Neural progenitor cell (in vitro differentiated cells): ENCODE results near the gene COMMD3. TPM values are rescaled to one million over a fixed set of nuclear protein-coding genes. Genes with fewer than 3 reads are reported as not detected.

ENCODE experiments used
- DNase-seq: peaks from one replicate; pipeline ENCODE4 v3.0.0-alpha.2; 2016; ENCODE audit warnings: low spot score
- H2AFZ ChIP-seq: fragments of 200-600 bp; sonication (generic); replicated peaks from 2 replicates; pipeline ENCODE4 v1.6.1; 2016; ENCODE audit warnings: antibody characterized with exemption
- H3F3A ChIP-seq: fragments of 200-600 bp; sonication (generic); 2 replicates; pipeline ENCODE4 v1.6.1; 2016; ENCODE audit warnings: antibody characterized with exemption, low read depth
- H3K27ac ChIP-seq: fragments of 200-600 bp; sonication (generic); 2 replicates; pipeline ENCODE4 v1.5.1; 2016; ENCODE audit warnings: mild to moderate bottlenecking
- H3K27me3 ChIP-seq: fragments of 200-600 bp; sonication (generic); 2 replicates; pipeline ENCODE4 v1.6.1; 2016; ENCODE audit warnings: mild to moderate bottlenecking, moderate library complexity
- H3K36me3 ChIP-seq: fragments of 200-600 bp; sonication (generic); 2 replicates; pipeline ENCODE4 v1.5.1; 2016
- H3K4me1 ChIP-seq: fragments of 200-600 bp; sonication (generic); 2 replicates; pipeline ENCODE4 v1.6.1; 2016; ENCODE audit warnings: mixed run types
- H3K4me2 ChIP-seq: fragments of 200-600 bp; sonication (generic); 2 replicates; pipeline ENCODE4 v1.6.1; 2016
- H3K4me3 ChIP-seq: fragments of 200-600 bp; sonication (generic); 2 replicates; pipeline ENCODE4 v1.5.1; 2016
- H3K79me2 ChIP-seq: fragments of 200-600 bp; sonication (generic); 2 replicates; pipeline ENCODE4 v1.6.1; 2016; ENCODE audit warnings: low read depth
- H3K9ac ChIP-seq: fragments of 200-600 bp; sonication (generic); 2 replicates; pipeline ENCODE4 v1.6.1; 2016
- H3K9me3 ChIP-seq: fragments of 200-600 bp; sonication (generic); 2 replicates; pipeline ENCODE4 v1.5.1; 2016; ENCODE audit warnings: low read depth
- H4K20me1 ChIP-seq: fragments of 200-600 bp; sonication (generic); 2 replicates; pipeline ENCODE4 v1.6.1; 2016; ENCODE audit warnings: low read depth
- H3K27ac Mint-ChIP-seq: 3 replicates; pipeline ENCODE4 v1.8.0; 2021; ENCODE audit warnings: mixed read lengths
- H3K27me3 Mint-ChIP-seq: 2 replicates; pipeline ENCODE4 v1.8.0; 2022; ENCODE audit warnings: low read depth, mild to moderate bottlenecking, inconsistent platforms, moderate library complexity, mixed read lengths; ENCODE audit not compliant: insufficient read depth
- H3K36me3 Mint-ChIP-seq: 3 replicates; pipeline ENCODE4 v1.8.0; 2021; ENCODE audit warnings: mixed read lengths
- H3K4me1 Mint-ChIP-seq: 3 replicates; pipeline ENCODE4 v1.8.0; 2021; ENCODE audit warnings: mixed read lengths
- H3K4me3 Mint-ChIP-seq: 3 replicates; pipeline ENCODE4 v1.8.0; 2021; ENCODE audit warnings: mild to moderate bottlenecking, moderate library complexity, mixed read lengths
- H3K9me3 Mint-ChIP-seq: 3 replicates; pipeline ENCODE4 v1.8.0; 2020; ENCODE audit warnings: mixed read lengths
- EZH2 ChIP-seq: fragments of 200-600 bp; sonication (generic); IDR thresholded peaks from 2 replicates; pipeline ENCODE4 v1.6.1; 2017; ENCODE audit warnings: antibody characterized with exemption, mild to moderate bottlenecking, moderate library complexity
- EZH2phosphoT487 ChIP-seq: fragments of 200-600 bp; sonication (generic); IDR thresholded peaks from 2 replicates; pipeline ENCODE4 v1.6.1; 2017; ENCODE audit warnings: antibody characterized with exemption
- total RNA-seq: library from RNA; depleted of rRNA; stranded (reverse); fragments of >200 nt; gene quantifications from 2 replicates; pipeline ENCODE4 v1.2.3, GENCODE V29; 2015; ENCODE audit warnings: low replicate concordance
- TF ChIP-seq, protein P1 (sequence below): fragments of 200-600 bp; sonication (generic); IDR thresholded peaks from 2 replicates; pipeline ENCODE4 v1.5.1; 2017; ENCODE audit warnings: antibody characterized with exemption, mild to moderate bottlenecking

COMMD3 gene
- total RNA-seq, 1 donor from 2014 or later: 16.3 TPM

GRCh38 chr10:22329150-22329549 lies 13.0 kb downstream of the COMMD3 start:
- Histone ChIP-seq H3K4me2 (no peak overlapping the region), H3F3A (peaks cover 29% of the 10 kb centered on the region), H3K4me1 (peaks cover 16% of the 10 kb centered on the region), H3K9ac (no peak overlapping the region), H3K27me3 (peaks cover 94% of the 10 kb centered on the region), H3K9me3 (no peaks in the 10 kb centered on the region), H3K27ac (no peak overlapping the region), H2AFZ (no peak overlapping the region), H3K36me3 (no peaks in the 10 kb centered on the region), H4K20me1 (peaks cover 60% of the 10 kb centered on the region), H3K79me2 (peaks cover 10% of the 10 kb centered on the region), H3K4me3 (no peak overlapping the region)
- TF ChIP-seq, protein P1, sequence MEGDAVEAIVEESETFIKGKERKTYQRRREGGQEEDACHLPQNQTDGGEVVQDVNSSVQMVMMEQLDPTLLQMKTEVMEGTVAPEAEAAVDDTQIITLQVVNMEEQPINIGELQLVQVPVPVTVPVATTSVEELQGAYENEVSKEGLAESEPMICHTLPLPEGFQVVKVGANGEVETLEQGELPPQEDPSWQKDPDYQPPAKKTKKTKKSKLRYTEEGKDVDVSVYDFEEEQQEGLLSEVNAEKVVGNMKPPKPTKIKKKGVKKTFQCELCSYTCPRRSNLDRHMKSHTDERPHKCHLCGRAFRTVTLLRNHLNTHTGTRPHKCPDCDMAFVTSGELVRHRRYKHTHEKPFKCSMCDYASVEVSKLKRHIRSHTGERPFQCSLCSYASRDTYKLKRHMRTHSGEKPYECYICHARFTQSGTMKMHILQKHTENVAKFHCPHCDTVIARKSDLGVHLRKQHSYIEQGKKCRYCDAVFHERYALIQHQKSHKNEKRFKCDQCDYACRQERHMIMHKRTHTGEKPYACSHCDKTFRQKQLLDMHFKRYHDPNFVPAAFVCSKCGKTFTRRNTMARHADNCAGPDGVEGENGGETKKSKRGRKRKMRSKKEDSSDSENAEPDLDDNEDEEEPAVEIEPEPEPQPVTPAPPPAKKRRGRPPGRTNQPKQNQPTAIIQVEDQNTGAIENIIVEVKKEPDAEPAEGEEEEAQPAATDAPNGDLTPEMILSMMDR: no peak
- TF ChIP-seq EZH2phosphoT487 (no peak), EZH2 (no peak)
- Mint-ChIP-seq H3K9me3 (peaks cover 13% of the 10 kb centered on the region), H3K27me3 (peaks cover 21% of the 10 kb centered on the region), H3K27ac (no peak overlapping the region), H3K36me3 (peaks cover 17% of the 10 kb centered on the region), H3K4me3 (no peak overlapping the region), H3K4me1 (peaks cover 24% of the 10 kb centered on the region)
- DNase-seq: no peak

DNA sequence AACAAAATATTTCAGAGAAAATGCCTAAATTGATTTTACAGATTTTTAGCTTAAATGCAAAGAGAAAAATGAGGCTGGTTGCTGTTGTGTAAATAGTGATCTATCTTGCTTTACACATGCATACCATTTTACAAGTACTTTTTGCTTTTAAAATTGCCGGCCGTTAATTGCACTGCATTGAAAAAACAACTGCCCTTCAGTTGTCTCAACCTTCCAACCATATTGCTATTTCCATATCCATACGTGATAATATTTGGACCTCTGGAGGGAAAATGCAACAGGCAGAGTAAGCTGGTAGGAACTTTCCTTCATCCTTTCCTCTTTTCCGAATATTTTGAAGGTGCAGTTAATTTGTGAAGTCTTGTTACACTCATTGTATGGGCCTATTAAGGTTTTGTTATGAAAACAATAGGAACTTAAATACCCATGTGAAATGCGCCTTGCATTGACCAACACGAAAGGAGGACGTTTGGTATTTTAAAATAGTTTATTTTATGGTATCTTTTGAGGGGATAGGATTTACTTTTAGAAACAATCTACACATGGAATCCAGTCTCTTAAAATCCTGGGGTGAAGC lies 16.0 kb downstream of the COMMD3 start:
- Histone ChIP-seq H3F3A (peaks cover 36% of the 10 kb centered on the region), H4K20me1 (peaks cover 38% of the 10 kb centered on the region), H3K27ac (no peak overlapping the region), H3K9ac (no peak overlapping the region), H3K9me3 (no peaks in the 10 kb centered on the region), H3K79me2 (no peaks in the 10 kb centered on the region), H2AFZ (no peak overlapping the region), H3K27me3 (peaks cover 97% of the 10 kb centered on the region), H3K4me3 (no peak overlapping the region), H3K36me3 (no peaks in the 10 kb centered on the region), H3K4me1 (peaks cover 9% of the 10 kb centered on the region), H3K4me2 (no peak overlapping the region)
- H3K36me3 Mint-ChIP-seq: peaks cover 17% of the 10 kb centered on the region
- H3K27me3 Mint-ChIP-seq: peaks cover 45% of the 10 kb centered on the region
- H3K4me1 Mint-ChIP-seq: peaks cover 7% of the 10 kb centered on the region
- H3K27ac Mint-ChIP-seq: no peak overlapping the region
- DNase-seq: peak; percentile 39
- H3K4me3 Mint-ChIP-seq: no peak overlapping the region
- TF ChIP-seq EZH2 (peak; percentile 95), EZH2phosphoT487 (peak; percentile 89)
- TF ChIP-seq, protein P1: no peak
- H3K9me3 Mint-ChIP-seq: peaks cover 13% of the 10 kb centered on the region

DNA sequence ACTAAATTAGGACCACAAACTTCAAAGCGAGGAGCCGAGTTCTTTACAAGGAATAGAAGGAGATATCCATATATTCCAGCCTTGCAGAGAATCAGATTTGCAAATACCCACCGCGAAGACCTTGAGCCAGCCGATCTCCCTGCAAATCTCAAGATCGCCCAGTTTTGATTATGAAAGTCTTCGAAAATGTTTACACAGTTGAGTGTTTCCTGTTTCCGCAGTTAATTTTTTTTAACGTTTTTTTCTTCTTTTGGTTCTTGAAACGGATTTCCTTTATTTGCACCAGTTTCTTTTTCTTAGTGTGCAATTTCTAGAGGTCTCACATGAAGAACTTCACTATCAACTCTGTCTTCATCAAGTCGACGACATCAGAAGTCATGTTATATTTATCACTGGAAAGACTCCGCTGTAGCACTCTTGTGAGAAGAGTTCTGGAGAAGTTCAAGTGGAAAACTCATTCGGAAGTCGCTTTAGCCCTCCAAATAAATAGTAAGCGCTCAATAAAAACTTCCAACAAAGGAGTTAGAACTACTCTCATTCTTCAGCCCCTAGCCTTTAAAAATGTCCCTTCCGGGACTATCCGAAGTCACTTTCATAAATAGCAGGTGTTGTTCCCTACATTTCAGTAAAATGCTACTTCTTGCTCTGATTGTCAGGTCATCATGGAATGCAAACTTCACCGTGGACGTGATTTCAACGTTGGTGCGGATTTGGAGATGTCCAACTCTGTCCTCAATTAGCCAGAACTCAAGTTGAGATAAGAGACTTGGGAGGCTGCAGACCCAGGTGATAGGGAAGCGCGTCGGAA lies 17.2 kb downstream of the COMMD3 start:
- Histone ChIP-seq H3F3A (peaks cover 48% of the 10 kb centered on the region), H3K27me3 (peaks cover 98% of the 10 kb centered on the region), H3K9ac (no peak overlapping the region), H3K79me2 (no peaks in the 10 kb centered on the region), H3K4me1 (peaks cover 20% of the 10 kb centered on the region), H3K9me3 (no peaks in the 10 kb centered on the region), H3K4me3 (peak overlapping the region; percentile 45), H2AFZ (no peak overlapping the region), H4K20me1 (peaks cover 50% of the 10 kb centered on the region), H3K4me2 (peak overlapping the region; percentile 75), H3K27ac (no peak overlapping the region), H3K36me3 (no peaks in the 10 kb centered on the region)
- Mint-ChIP-seq H3K9me3 (peaks cover 13% of the 10 kb centered on the region), H3K27me3 (peaks cover 54% of the 10 kb centered on the region), H3K4me3 (peak overlapping the region; percentile 62), H3K4me1 (peaks cover 7% of the 10 kb centered on the region), H3K27ac (no peak overlapping the region), H3K36me3 (peaks cover 13% of the 10 kb centered on the region)
- TF ChIP-seq, protein P1: no peak
- TF ChIP-seq EZH2phosphoT487 (no peak), EZH2 (peak; percentile 54)
- DNase-seq: no peak
